K562 (cell line): Measurements from ENCODE around the gene PLIN5. TPM values are rescaled to one million over a fixed set of nuclear protein-coding genes. Genes with fewer than 3 reads are reported as not detected.
A peak's percentile ranks its signal among the peaks of the same experiment; 100 is the strongest.

ENCODE experiments used
- CHD2 ChIP-seq: IDR thresholded peaks from 2 replicates; pipeline ENCODE4 v1.6.1; 2011; ENCODE audit warnings: low read depth, low read length
- CXXC5 ChIP-seq: fragments of 250-450 bp; sonication (Bioruptor Pico); IDR thresholded peaks from 2 replicates; pipeline ENCODE4 v1.8.0; 2022; ENCODE audit warnings: inconsistent platforms, mild to moderate bottlenecking, moderate library complexity
- HLTF ChIP-seq: fragments of 450-650 bp; IDR thresholded peaks from 2 replicates; pipeline ENCODE4 v1.6.1; 2016
- ILF3 ChIP-seq: fragments of 450-650 bp; IDR thresholded peaks from 2 replicates; pipeline ENCODE4 v1.6.1; 2018; ENCODE audit warnings: antibody characterized with exemption, mild to moderate bottlenecking, moderate library complexity, borderline replicate concordance
- MAFF ChIP-seq: IDR thresholded peaks from 2 replicates; pipeline ENCODE4 v1.6.1; 2012; ENCODE audit warnings: low read length, improper control_type of control experiment
- RREB1 ChIP-seq: fragments of 250-450 bp; sonication (Bioruptor Pico); IDR thresholded peaks from 2 replicates; pipeline ENCODE4 v1.4.0; 2020
- SP1 ChIP-seq: sonication (generic); formaldehyde crosslinking; IDR thresholded peaks from 2 replicates; pipeline ENCODE4 v1.8.1; 2022; ENCODE audit warnings: mild to moderate bottlenecking, missing genetic modification reagents
- ZNF436 ChIP-seq: fragments of 250-450, 450-650 bp; sonication (Bioruptor Pico); formaldehyde crosslinking; IDR thresholded peaks from 2 replicates; pipeline ENCODE4 v1.7.0; 2020; ENCODE audit warnings: mild to moderate bottlenecking
- ZNF592 ChIP-seq: fragments of 450-650 bp; IDR thresholded peaks from 2 replicates; pipeline ENCODE4 v1.6.1; 2017; ENCODE audit warnings: antibody characterized with exemption, mild to moderate bottlenecking
- ZNF785 ChIP-seq: fragments of 250-450 bp; sonication (Bioruptor Pico); IDR thresholded peaks from 2 replicates; pipeline ENCODE4 v1.4.0; 2020; ENCODE audit warnings: mild to moderate bottlenecking
- polyA plus RNA-seq, 8 experiments: library from polyadenylated mRNA; depleted of rRNA in 4 of 8; stranded (reverse) in 5 of 8; unstranded in 3 of 8; fragments of >200 nt; fragmentation: Nextera tagmentation in 2 of 8; fragmentation: Illumina TruSeq in 1 of 8; extraction: Ambion mirVana in 2 of 8; extraction: Trizol in 1 of 8; gene quantifications; 2 replicates each; pipeline versions ENCODE4 v1.2.1 to v1.2.3, GENCODE V29; 2011 to 2014; ENCODE audit warnings: inconsistent platforms in 1 of 8, missing spikeins in 1 of 8
- total RNA-seq, 7 experiments: library from RNA; depleted of rRNA in 6 of 7; stranded (reverse); fragments of >200 nt in 6 of 7; fragmentation: Illumina TruSeq in 2 of 7; extraction: Trizol in 2 of 7; gene quantifications; 2 replicates each; pipeline versions ENCODE4 v1.2.1 to v1.2.3, GENCODE V29; 2011 to 2021; ENCODE audit warnings: low replicate concordance in 1 of 7
- TF ChIP-seq, protein P1 (sequence below): IDR thresholded peaks from 3 replicates; pipeline ENCODE4 v1.6.1; 2011; ENCODE audit warnings: borderline replicate concordance, mild to moderate bottlenecking, moderate library complexity; ENCODE audit not compliant: insufficient read length; ENCODE audit errors: extremely low read depth

Gene PLIN5
- total and polyA plus RNA-seq, 9 of the 15 experiments (the other 6 are each of a cell fraction or from before 2014, with no cell fraction given) = 0.04 to 1.3 (median 0.50) TPM

- TF ChIP-seq, protein P1, sequence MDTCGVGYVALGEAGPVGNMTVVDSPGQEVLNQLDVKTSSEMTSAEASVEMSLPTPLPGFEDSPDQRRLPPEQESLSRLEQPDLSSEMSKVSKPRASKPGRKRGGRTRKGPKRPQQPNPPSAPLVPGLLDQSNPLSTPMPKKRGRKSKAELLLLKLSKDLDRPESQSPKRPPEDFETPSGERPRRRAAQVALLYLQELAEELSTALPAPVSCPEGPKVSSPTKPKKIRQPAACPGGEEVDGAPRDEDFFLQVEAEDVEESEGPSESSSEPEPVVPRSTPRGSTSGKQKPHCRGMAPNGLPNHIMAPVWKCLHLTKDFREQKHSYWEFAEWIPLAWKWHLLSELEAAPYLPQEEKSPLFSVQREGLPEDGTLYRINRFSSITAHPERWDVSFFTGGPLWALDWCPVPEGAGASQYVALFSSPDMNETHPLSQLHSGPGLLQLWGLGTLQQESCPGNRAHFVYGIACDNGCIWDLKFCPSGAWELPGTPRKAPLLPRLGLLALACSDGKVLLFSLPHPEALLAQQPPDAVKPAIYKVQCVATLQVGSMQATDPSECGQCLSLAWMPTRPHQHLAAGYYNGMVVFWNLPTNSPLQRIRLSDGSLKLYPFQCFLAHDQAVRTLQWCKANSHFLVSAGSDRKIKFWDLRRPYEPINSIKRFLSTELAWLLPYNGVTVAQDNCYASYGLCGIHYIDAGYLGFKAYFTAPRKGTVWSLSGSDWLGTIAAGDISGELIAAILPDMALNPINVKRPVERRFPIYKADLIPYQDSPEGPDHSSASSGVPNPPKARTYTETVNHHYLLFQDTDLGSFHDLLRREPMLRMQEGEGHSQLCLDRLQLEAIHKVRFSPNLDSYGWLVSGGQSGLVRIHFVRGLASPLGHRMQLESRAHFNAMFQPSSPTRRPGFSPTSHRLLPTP = no peak
- no peak for TF ChIP-seq ZNF785 (CRISPR knock-in tag)
- TF ChIP-seq MAFF = 0 out of 2 replicates have a peak, but pooled peaks have one; percentile 2
- no peak for TF ChIP-seq CXXC5 (CRISPR knock-in tag)
- no peak for TF ChIP-seq ILF3
- no peak for TF ChIP-seq RREB1
- TF ChIP-seq SP1 = peak; percentile 58; the same call in 1 of the 2 replicates
- TF ChIP-seq HLTF = no peak
- peak; percentile 47; the same call in 1 of the 2 replicates for TF ChIP-seq ZNF592
- no peak for TF ChIP-seq ZNF436
- TF ChIP-seq CHD2 = peak; percentile 45; the same call in 1 of the 2 replicates
Observed at GRCh38 chr19:4539693-4540581, 4.9 kb upstream of the PLIN5 start, which contains the start of gene LRG1 (continued).
